K562 (cell line): ENCODE data around the gene TP53TG5. TPM values are rescaled to one million over a fixed set of nuclear protein-coding genes. Genes with fewer than 3 reads are reported as not detected.

Experiments
- CBX1 ChIP-seq: sonication (generic); IDR thresholded peaks from 2 replicates; pipeline ENCODE4 v1.6.1; 2016; ENCODE audit warnings: antibody characterized with exemption, low read depth, mild to moderate bottlenecking
- CTBP1 ChIP-seq: fragments of 450-650 bp; IDR thresholded peaks from 2 replicates; pipeline ENCODE4 v1.6.1; 2016; ENCODE audit warnings: borderline replicate concordance
- ELF2 ChIP-seq: fragments of 250-450 bp; sonication (Bioruptor Pico); IDR thresholded peaks from 2 replicates; pipeline ENCODE4 v1.5.0; 2021; ENCODE audit warnings: mild to moderate bottlenecking
- ETS2 ChIP-seq: IDR thresholded peaks from 2 replicates; pipeline ENCODE4 v1.6.1; 2016; ENCODE audit warnings: borderline replicate concordance, missing genetic modification characterization, mild to moderate bottlenecking, moderate library complexity, missing compliant biosample characterization; ENCODE audit not compliant: poor library complexity, severe bottlenecking
- ETV1 ChIP-seq: fragments of 450-650 bp; conservative IDR thresholded peaks from 2 replicates; pipeline ENCODE4 v1.6.1; 2016; ENCODE audit warnings: missing genetic modification characterization, control low read depth, low read depth, missing compliant biosample characterization
- ETV6 ChIP-seq, 3 experiments: fragments of 150-350 bp in 1 of 3; sonication (generic) in 1 of 3; formaldehyde crosslinking in 1 of 3; IDR thresholded peaks; 2 replicates each; pipeline versions ENCODE4 v1.6.1 to v1.8.0; 2014 to 2022; ENCODE audit warnings: borderline replicate concordance in 2 of 3, low read depth in 2 of 3, antibody characterized with exemption in 1 of 3, low read length in 1 of 3, mild to moderate bottlenecking in 1 of 3, missing genetic modification reagents in 1 of 3
- IRF2 ChIP-seq: sonication (generic); formaldehyde crosslinking; IDR thresholded peaks from 2 replicates; pipeline ENCODE4 v1.8.1; 2022; ENCODE audit warnings: mild to moderate bottlenecking, missing genetic modification reagents
- MCM2 ChIP-seq: fragments of 450-650 bp; IDR thresholded peaks from 2 replicates; pipeline ENCODE4 v1.6.1; 2017; ENCODE audit warnings: low read depth, mild to moderate bottlenecking
- MTA2 ChIP-seq: fragments of 450-650 bp; IDR thresholded peaks from 2 replicates; pipeline ENCODE4 v1.6.1; 2016; ENCODE audit warnings: low read depth
- NCOA2 ChIP-seq, 2 experiments: fragments of 450-650 bp; IDR thresholded peaks; 2 replicates each; pipeline ENCODE4 v1.6.1; 2018; ENCODE audit warnings: mild to moderate bottlenecking in 2 of 2, moderate library complexity in 1 of 2; ENCODE audit not compliant: partially characterized antibody in 2 of 2
- NEUROD1 ChIP-seq: fragments of 150-350 bp; IDR thresholded peaks from 2 replicates; pipeline ENCODE4 v1.6.1; 2014; ENCODE audit warnings: borderline replicate concordance, low read length, low read depth; ENCODE audit not compliant: partially characterized antibody
- NRF1 ChIP-seq, 2 experiments: fragments of 450-650 bp; IDR thresholded peaks in 1 of 2; conservative IDR thresholded peaks in 1 of 2; 2 replicates each; pipeline ENCODE4 v1.6.1; 2014; ENCODE audit warnings: mild to moderate bottlenecking in 2 of 2
- PML ChIP-seq: IDR thresholded peaks from 2 replicates; pipeline ENCODE4 v1.6.1; 2012; ENCODE audit warnings: low read length, inconsistent platforms
- POLR2G ChIP-seq: fragments of 200-400 bp; formaldehyde crosslinking; IDR thresholded peaks from 2 replicates; pipeline ENCODE4 v1.6.1; 2017; ENCODE audit warnings: low read depth, mild to moderate bottlenecking, antibody characterized with exemption, low read length, moderate library complexity
- RAD51 ChIP-seq: fragments of 450-650 bp; IDR thresholded peaks from 2 replicates; pipeline ENCODE4 v1.7.1; 2016; ENCODE audit warnings: low read depth, mild to moderate bottlenecking, borderline replicate concordance
- RNF2 ChIP-seq: sonication (generic); IDR thresholded peaks from 2 replicates; pipeline ENCODE4 v1.6.1; 2016
- SMARCA4 ChIP-seq: fragments of 450-650 bp; IDR thresholded peaks from 2 replicates; pipeline ENCODE4 v1.6.1; 2016
- SOX6 ChIP-seq: fragments of 450-650 bp; IDR thresholded peaks from 2 replicates; pipeline ENCODE4 v1.6.1; 2014; ENCODE audit warnings: mild to moderate bottlenecking
- TAF9B ChIP-seq: fragments of 450-650 bp; IDR thresholded peaks from 2 replicates; pipeline ENCODE4 v1.6.1; 2018; ENCODE audit warnings: mild to moderate bottlenecking; ENCODE audit not compliant: partially characterized antibody
- ZNF274 ChIP-seq: IDR thresholded peaks from 2 replicates; pipeline ENCODE4 v1.6.1; 2011; ENCODE audit warnings: low read depth, mild to moderate bottlenecking, low read length, moderate library complexity, borderline replicate concordance
- ZNF699 ChIP-seq: fragments of 250-450 bp; sonication (Bioruptor Pico); IDR thresholded peaks from 2 replicates; pipeline ENCODE4 v1.8.0; 2021; ENCODE audit warnings: mild to moderate bottlenecking, moderate library complexity; ENCODE audit not compliant: insufficient replicate concordance
- ZZZ3 ChIP-seq: fragments of 450-650 bp; IDR thresholded peaks from 2 replicates; pipeline ENCODE4 v1.6.1; 2016; ENCODE audit warnings: antibody characterized with exemption, mild to moderate bottlenecking, moderate library complexity
- polyA plus RNA-seq, 8 experiments: library from polyadenylated mRNA; depleted of rRNA in 4 of 8; stranded (reverse) in 5 of 8; unstranded in 3 of 8; fragments of >200 nt; fragmentation: Nextera tagmentation in 2 of 8; fragmentation: Illumina TruSeq in 1 of 8; extraction: Ambion mirVana in 2 of 8; extraction: Trizol in 1 of 8; gene quantifications; 2 replicates each; pipeline versions ENCODE4 v1.2.1 to v1.2.3, GENCODE V29; 2011 to 2014; ENCODE audit warnings: inconsistent platforms in 1 of 8, missing spikeins in 1 of 8
- total RNA-seq, 7 experiments: library from RNA; depleted of rRNA in 6 of 7; stranded (reverse); fragments of >200 nt in 6 of 7; fragmentation: Illumina TruSeq in 2 of 7; extraction: Trizol in 2 of 7; gene quantifications; 2 replicates each; pipeline versions ENCODE4 v1.2.1 to v1.2.3, GENCODE V29; 2011 to 2021; ENCODE audit warnings: low replicate concordance in 1 of 7
- TF ChIP-seq, protein P1 (sequence below): fragments of 200-800 bp; sonication (Bioruptor generic); IDR thresholded peaks from 2 replicates; pipeline ENCODE4 v1.6.1; 2017; ENCODE audit warnings: missing genetic modification characterization, missing compliant biosample characterization
- TF ChIP-seq, protein P2 (sequence below): sonication (generic); formaldehyde crosslinking; IDR thresholded peaks from 2 replicates; pipeline ENCODE4 v1.8.0; 2023; ENCODE audit warnings: mild to moderate bottlenecking, missing genetic modification reagents
- TF ChIP-seq, protein P3 (sequence below): fragments of 450-650 bp; IDR thresholded peaks from 2 replicates; pipeline ENCODE4 v1.6.1; 2016

The TP53TG5 gene
- total and polyA plus RNA-seq, 9 of the 15 experiments (the other 6 are each of a cell fraction or from before 2014, with no cell fraction given): 0.04 to 0.05 (median 0.04) TPM; not detected in 6

DNA sequence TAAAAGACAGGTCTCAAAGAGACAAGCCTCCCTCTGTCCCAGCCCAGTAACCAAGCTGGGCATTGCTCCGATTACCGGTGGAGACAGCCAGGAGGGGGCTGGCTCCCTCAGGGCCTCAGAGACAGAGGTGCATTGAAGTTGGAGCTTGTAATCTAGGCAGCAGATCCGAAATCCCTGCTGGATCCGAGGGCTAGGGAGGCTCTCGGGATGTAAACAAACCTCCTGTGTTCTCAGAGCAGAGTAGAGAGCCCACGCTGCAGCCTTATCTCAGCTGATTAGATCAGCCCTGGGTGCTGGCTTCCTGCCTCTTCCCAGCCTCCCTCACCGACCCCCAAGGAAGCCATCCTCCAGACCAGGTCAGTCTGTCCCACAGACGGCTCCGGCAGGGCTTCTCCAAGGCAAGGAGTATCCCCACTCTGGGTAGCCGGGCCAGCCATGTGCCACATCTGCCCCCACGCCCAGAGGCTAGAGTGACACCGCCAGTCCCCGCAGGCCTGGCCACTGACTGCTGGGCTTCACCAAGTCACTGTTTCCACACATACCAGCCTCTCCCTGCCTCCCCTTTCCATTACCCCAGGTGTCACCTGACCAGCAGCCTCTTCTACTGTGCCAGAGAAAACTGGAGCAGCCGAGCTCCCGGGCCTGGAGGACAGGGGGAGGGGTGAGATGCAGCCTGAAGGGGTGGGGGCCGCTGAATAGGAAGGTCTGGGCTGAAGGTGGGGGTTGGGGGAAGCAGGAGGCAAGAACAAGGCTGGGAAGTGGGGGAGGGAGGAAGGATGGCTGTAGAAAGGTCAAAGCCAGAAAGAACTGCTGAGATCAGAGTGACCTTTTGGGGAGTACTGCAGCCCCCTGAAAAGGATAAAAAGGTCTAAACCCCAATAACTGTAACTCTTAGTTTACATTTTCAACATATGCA is 35.9 kb downstream of the TP53TG5 start (continued):
- TF ChIP-seq ZNF699 (CRISPR knock-in tag) (no peak), SOX6 (peak; percentile 43; the same call in 1 of the 2 replicates), ZZZ3 (no peak), SMARCA4 (peak; percentile 48; the same call in 1 of the 2 replicates), NCOA2 (IDR thresholded peaks at IDR 0.05; ENCODE audit: partially characterized antibody in 2 of 2) (no peak), CBX1 (no peak), ETS2 (tag) (no peak), MTA2 (no peak), ETV1 (tag) (peak; percentile 51; the same call in 1 of the 2 replicates), CTBP1 (peak; percentile 62; the same call in 1 of the 2 replicates), ELF2 (CRISPR knock-in tag) (no peak), PML (no peak), RAD51 (peak; percentile 20; the same call in 1 of the 2 replicates), NRF1 (conservative IDR thresholded peaks at IDR 0.05 in 1 of 2, IDR thresholded peaks at IDR 0.05 in 1 of 2) (0 out of 4 replicates have a peak, but pooled peaks of 1 of the 2 experiments have one; percentile 19), TAF9B (no peak), NEUROD1 (no peak), MCM2 (no peak), RNF2 (no peak; the same call in 1 of the 2 replicates), ZNF274 (no peak), POLR2G (peak; percentile 33; the same call in 1 of the 2 replicates), IRF2 (no peak), ETV6 (IDR thresholded peaks at IDR 0.05; ENCODE audit: borderline replicate concordance in 1 of 2, low read depth in 2 of 2, low read length in 1 of 2) (no peak), ETV6 (CRISPR knock-in tag; IDR thresholded peaks at IDR 0.05; ENCODE audit: borderline replicate concordance) (no peak)
- TF ChIP-seq, protein P1, sequence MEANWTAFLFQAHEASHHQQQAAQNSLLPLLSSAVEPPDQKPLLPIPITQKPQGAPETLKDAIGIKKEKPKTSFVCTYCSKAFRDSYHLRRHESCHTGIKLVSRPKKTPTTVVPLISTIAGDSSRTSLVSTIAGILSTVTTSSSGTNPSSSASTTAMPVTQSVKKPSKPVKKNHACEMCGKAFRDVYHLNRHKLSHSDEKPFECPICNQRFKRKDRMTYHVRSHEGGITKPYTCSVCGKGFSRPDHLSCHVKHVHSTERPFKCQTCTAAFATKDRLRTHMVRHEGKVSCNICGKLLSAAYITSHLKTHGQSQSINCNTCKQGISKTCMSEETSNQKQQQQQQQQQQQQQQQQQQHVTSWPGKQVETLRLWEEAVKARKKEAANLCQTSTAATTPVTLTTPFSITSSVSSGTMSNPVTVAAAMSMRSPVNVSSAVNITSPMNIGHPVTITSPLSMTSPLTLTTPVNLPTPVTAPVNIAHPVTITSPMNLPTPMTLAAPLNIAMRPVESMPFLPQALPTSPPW (CRISPR knock-in tag): peak; percentile 37; the same call in 1 of the 2 replicates
- TF ChIP-seq, protein P2, sequence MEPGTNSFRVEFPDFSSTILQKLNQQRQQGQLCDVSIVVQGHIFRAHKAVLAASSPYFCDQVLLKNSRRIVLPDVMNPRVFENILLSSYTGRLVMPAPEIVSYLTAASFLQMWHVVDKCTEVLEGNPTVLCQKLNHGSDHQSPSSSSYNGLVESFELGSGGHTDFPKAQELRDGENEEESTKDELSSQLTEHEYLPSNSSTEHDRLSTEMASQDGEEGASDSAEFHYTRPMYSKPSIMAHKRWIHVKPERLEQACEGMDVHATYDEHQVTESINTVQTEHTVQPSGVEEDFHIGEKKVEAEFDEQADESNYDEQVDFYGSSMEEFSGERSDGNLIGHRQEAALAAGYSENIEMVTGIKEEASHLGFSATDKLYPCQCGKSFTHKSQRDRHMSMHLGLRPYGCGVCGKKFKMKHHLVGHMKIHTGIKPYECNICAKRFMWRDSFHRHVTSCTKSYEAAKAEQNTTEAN (CRISPR knock-in tag): no peak
- TF ChIP-seq, protein P3, sequence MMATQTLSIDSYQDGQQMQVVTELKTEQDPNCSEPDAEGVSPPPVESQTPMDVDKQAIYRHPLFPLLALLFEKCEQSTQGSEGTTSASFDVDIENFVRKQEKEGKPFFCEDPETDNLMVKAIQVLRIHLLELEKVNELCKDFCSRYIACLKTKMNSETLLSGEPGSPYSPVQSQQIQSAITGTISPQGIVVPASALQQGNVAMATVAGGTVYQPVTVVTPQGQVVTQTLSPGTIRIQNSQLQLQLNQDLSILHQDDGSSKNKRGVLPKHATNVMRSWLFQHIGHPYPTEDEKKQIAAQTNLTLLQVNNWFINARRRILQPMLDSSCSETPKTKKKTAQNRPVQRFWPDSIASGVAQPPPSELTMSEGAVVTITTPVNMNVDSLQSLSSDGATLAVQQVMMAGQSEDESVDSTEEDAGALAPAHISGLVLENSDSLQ: peak; percentile 27; the same call in 1 of the 2 replicates
